Endometrial microvascular endothelial cells (primary cell): ENCODE measurements around the gene KIAA1217. TPM values are rescaled to one million over a fixed set of nuclear protein-coding genes. Genes with fewer than 3 reads are reported as not detected.

Source experiments
- in situ Hi-C: cut with HindIII; loops from 2 replicates; pipeline ENCODE4 v1.10.0; 2017; ENCODE audit warnings: low sequenced_read_pairs, low pct_unique_long_range_greater_than_20kb; ENCODE audit errors: inconsistent ontology term
- total RNA-seq: library from RNA; depleted of rRNA; stranded (reverse); fragments of >200 nt; gene quantifications from one replicate; pipeline ENCODE4 v1.2.3, GENCODE V29; 2015; ENCODE audit errors: inconsistent ontology term

The KIAA1217 gene
- total RNA-seq, 1 donor from 2014 or later, result 14.3 TPM

DNA sequence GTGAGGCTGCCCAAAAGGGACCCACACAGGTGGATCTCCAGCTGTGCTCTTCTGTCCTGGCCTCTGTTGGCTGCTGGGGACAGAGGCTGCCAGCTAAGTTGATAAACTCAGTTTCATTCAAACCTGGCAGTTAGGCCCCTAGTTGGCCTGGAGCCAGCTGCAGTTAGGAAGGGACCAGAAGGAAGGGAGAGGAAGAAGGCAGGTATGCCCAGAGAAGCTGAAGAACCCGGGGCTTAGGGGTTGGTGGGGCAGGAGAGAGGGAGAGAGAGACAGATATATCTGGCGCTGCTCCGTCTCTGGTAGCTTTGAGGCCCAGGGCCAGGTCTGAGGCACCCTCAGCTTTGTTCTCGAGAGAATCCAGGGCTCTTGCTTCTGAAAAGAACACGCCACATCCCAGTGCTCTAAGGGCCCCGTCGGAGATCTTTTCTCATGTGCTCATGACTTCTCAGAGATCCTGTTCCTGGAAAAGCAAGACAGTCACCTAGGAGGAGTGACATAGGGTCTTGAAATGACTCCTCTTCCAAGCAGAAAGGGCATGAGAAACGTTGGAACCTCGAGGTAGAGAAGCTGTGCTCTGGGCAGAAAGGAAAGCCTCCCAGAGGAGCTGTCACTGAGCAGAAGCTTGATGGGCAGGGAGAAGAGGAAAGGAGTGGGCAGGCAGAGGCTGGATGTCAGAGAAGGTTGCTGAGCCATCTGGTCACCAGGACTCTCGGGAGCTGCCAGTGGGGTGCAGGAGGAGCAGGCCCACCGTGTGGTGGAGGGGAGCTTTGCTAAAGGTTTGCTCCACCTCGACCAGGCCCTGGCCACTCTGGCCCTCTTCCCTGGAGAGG lies 361.1 kb downstream of the KIAA1217 start:
- in situ Hi-C loops, result no loop called here

DNA sequence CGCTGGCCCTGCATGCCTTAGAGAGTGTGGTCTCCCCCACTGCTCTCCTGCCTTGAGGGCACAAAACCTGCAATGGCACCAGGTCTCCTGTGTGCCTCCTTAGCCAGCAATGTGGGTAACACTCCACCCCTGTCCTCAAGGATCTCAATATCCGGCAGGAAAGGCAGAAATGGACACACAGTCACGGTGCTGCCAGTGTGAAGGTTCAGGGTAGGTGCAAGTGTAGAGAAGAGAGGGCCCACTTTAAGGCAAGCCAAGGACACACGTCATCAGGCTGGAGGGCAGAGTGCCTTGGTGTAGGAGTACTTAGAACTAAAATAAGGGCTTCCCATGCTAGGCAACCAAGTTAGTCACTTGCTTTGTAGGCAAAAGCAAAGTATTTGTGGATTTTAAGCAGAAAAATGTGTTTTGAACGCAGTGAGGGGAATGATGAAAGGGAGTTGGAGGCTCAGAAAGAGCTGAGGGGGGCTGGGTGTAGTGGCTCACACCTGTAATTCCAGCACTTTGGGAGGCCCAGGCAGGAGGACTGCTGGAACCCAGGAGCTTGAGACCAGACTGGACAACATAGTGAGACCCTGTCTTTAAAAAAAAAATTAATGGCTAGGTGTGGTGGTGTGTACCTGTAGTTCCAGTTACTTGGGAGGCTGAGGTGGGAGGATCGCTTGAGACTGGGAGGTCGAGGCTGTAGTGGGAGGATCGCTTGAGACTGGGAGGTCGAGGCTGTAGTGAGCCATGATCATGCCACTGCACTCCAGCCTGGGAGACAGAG lies 361.9 kb downstream of the KIAA1217 start:
- in situ Hi-C loops, result no loop called here

DNA sequence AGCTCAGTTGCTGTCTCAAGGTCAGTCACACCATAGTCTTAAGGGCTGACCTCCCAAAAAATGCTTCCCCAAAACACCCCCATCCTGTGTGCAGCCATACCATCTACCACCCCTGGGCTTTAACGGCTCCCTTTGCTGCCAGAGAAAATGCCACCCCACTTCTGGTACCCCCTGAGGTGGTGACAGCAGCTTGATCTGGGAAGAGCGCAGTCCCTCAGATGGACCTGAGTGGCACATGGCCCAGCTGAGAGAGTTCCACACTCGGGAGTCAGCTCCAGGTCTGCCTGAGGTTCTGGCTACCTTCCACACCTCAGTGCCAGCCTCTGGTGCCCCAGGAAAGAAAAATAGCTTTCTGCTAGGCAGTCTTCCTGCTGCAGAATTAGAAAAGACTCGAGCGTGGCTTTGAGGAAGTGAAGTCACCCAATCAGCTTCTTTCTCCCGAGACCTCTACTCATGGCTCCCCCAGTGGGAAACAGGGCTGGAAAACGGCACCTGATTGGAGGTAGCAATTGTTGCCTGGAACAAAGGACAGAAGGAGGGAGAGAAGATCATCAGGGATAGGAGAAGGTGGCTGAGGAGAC lies 363.0 kb downstream of the KIAA1217 start:
- in situ Hi-C loops, result no loop called here

DNA sequence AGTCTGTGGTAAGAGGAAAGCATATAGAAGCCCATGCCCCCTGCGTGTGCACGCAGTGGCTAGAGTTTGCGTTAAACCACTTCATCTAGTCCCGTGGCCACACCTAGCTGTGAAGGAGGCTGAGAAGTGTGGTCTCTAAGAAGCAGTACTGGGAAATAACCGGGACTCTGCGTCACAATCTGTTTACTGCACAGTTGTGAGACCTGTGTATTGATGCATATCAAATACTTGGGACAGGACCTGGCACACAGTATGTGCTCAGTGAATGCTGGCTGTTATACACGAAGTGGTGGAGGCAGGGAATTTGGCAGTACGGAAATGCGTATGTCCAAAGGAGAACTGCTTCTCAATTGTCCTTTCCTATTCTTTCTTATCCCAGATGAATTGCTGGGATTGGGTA lies 365.2 kb downstream of the KIAA1217 start:
- in situ Hi-C loops, result no loop called here

DNA sequence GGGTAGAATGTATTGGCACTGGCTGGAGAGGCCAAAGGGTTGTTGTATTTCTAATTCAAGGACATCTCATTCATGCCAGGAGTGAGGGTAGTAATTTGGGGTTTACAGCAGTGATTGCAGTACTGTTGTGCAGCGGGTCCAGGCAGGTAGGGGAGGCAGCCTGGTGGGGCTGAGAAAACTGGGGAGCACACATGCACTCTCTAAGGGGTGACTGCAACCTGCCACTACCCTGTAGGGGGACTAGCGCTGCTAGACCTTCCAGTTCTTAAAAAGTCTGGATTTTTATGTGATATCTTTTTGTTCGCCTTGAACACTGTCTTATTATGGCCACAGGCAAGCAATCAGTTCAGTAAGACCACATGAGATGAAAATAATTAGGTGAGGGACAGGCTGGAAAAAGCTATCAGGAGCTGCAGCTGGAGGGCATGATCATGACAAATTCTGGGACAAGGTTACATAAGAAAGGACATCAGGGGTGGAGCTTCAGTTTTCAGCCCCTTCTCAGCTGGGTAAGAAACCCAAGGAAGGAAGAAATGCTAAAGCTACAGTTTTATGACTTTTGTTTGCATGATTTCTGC lies 365.7 kb downstream of the KIAA1217 start:
- in situ Hi-C loops, result no loop called here

DNA sequence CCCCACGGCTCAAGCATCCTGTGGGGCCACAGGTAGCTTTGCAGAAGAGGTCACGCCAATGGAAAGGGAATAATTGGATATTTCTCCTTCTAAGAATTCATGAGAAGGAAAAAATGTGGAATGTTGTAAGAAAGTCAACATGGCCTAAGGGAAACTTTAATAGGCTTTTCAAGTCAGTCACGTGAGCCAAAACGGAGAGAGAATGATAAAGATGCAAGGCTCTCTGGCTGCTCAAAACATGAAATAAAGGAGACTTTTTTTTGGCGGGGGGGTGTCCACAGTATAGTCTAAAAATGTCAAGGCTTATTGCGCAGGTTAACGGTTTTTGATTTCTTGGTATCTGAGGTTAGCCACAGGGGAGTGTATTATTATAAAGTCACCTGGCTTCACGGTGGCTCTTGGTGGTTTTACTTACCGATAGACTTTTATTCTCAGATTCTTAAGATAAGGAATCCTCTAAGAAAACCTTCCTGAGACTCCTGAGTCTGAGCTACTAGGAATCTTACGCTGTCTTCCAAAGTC lies 366.6 kb downstream of the KIAA1217 start:
- in situ Hi-C loops, result no loop called here

DNA sequence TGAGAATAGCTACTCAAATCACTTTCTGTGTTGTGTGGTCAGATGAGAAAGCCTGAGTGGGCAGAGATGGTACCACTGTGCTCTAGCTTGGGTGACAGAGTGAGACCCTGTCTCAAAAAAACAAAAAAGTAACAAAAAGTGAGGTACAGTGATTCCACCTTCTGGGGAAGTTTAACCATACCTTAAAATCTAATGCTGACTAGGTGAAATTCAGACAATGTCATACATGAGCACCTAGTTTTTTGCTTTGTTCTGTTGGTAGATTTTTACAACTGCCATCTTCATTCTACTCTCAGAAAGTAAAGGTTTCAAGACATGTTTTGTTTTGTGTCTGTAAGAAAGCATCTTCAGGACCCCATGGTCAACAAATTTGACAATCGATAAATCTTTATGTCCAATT lies 370.5 kb downstream of the KIAA1217 start:
- in situ Hi-C loops, result no loop called here

DNA sequence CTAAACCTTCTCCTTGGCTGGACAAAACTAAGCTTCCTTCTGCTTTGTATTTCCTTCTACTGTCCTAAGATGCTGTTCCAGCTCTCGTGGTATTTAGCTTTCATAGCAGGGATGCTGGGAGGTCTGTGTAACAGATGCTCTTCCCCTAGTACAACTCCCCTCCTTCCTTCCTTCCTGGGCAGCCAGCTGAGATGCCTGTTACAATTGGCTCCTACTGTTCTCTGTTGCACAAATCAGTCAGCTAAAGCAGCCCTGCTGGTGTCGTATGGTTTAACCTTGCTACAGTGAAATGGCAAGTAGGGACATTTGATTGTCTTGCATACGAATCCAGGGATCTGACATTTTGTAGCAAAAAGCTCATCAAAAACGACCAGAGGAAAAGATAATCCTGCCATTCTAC lies 371.0 kb downstream of the KIAA1217 start:
- in situ Hi-C loops, result no loop called here

DNA sequence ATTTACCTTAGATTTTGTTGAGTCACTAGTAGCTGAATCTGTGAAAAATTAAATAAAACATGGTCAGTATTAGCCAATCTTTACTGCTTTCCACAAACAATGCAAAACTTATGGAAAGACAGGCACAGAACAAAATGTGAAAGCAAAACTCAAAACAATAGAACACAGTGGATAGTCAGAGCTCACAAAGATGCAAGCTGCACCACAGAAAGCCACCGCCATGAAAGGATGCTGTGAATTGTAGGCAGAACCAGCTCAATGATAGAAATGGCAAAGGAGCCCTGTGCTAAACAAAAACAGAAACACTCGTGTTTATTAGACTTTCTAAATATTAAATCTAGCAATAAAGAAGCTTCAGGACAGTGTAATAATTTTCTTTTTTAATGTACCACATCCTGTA lies 380.3 kb downstream of the KIAA1217 start:
- in situ Hi-C loops, result no loop called here

DNA sequence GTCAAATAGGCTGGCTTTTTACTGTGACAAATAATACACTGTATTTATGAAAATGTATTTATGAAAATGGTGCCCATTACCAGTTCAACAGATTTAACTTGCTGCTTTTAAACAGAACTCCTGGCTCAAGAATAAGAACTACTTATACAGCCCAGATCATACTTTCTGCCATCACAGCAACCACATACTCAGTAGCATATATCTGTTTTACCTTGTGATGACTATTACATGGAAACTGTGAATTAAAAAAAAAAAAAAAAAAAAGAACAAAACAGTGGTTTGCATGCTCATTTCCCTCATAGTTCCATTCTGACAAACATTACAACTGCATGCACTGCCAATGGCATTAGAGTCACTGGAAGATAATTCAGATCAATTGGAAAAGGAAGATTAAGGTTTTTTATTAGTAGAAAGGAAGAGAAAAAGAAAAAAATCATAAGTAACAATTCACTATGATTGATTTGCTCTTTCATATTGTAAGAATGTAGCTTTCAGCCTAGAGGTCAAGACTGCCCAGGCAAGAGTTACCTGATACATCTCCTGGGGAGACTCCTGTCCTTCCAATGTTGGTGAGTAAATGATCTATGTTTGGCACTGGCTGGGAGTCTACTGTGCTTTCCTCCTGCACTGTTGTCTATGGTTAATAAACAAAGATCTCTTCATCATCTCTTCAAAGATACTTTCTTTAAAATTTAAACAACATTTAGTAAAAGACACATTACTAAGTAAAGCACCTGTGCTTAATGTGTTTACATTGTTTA lies 381.9 kb downstream of the KIAA1217 start:
- in situ Hi-C loops, result no loop called here

DNA sequence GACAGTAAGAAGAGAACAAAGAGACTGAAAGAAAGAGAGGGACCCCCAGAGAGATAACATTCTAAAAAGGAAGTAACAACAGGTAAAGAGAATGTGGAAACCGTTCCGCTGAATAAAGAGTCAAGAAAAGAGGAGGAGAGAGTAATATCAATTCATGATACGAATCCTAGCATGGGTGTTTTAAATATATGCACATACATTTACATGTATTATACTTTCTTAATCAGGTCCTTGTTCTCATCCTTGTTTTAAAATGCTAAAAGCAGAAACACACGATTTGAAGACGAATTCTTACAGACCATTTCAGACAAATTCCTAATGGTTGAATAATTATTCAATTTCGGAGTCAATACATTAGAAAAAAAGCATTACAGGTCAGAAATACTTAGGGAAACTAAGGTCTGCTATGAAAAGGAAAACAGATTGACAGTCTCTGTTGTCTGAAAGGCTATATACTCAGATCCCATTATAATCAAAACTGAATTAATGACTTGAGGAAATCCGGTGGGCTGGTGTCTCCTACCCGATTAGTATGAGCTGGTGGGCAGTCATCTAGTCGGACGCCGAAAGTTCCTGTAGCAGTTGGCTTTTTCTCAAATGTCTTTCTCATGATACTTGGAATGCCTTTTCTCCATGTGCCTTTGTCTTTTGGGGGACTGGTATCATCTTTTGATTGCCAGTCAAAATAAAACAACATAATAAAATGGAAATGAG lies 387.4 kb downstream of the KIAA1217 start:
- in situ Hi-C loops, result no loop called here

DNA sequence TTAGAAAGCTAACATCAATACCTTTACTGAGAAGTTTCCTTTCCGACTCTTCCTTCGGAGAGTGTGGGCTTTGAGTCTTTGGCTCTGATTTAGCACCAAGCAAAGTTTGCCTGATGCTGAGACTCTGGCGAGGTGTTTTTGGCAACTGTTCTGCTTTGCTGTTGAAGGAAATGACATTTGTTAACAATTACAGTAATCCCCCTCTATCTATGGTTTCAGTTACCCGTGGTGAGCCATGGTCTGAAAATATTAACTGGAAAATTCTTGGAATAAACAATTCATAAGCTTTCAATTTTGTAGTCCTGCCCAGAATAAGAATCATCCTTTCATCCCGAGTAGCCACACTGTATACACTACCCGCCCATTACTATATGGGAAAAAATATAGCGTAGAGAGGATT lies 388.5 kb downstream of the KIAA1217 start:
- in situ Hi-C loops, result no loop called here
